Right forelimb (tissue), 1 donor: ENCODE results near the gene EHD2.
A peak's percentile ranks its signal among the peaks of the same experiment; 100 is the strongest.
"Not testable (repeated sequence)": the region's sequence is repeated elsewhere in the genome, so short reads cannot be mapped to it uniquely, and the experiment has no call there.

ENCODE experiments used
- DNase-seq: peaks from one replicate; pipeline ENCODE4 v3.0.0-alpha.2; 2018

EHD2 gene

GRCh38 chr19:47777245-47778048 lies 64.2 kb downstream of the EHD2 start:
- DNase-seq: not testable (repeated sequence)

- peak; percentile 90 for DNase-seq
Measured at GRCh38 chr19:47778049-47778953, 65.1 kb downstream of the EHD2 start, which contains the start of gene SELENOW. Gene SELENOW, plus strand, starts transcription at chr19:47778703. Its CDS starts 83 bp downstream, at chr19:47778786.

- no peak for DNase-seq
Measured at GRCh38 chr19:47778954-47779351, 65.7 kb downstream of the EHD2 start.

- no peak for DNase-seq
Measured at GRCh38 chr19:47779524-47780214, 66.4 kb downstream of the EHD2 start.

- no peak for DNase-seq
Measured at GRCh38 chr19:47780215-47780551, 67.0 kb downstream of the EHD2 start.

- DNase-seq: no peak
Measured at GRCh38 chr19:47781590-47782262, 68.5 kb downstream of the EHD2 start.

GRCh38 chr19:47786566-47786965 lies 73.3 kb downstream of the EHD2 start:
- no peak for DNase-seq

GRCh38 chr19:47787307-47787706 lies 74.1 kb downstream of the EHD2 start:
- not testable (repeated sequence) for DNase-seq

- DNase-seq: not testable (repeated sequence)
Measured at GRCh38 chr19:47789811-47790210, 76.6 kb downstream of the EHD2 start.

- DNase-seq: peak; percentile 80
Measured at GRCh38 chr19:47790398-47790814, 77.2 kb downstream of the EHD2 start.

GRCh38 chr19:47792616-47793015 lies 79.4 kb downstream of the EHD2 start:
- DNase-seq: no peak
